RWPE2 (cell line): ENCODE results near the gene ABCG5.

ENCODE experiments used
- ATAC-seq: fragments of 200-7000 bp; cut with Tn5 transposase; 3 replicates; pipeline ENCODE4 v1.9.1; 2021; ENCODE audit warnings: low read depth
- DNase-seq: peaks from one replicate; pipeline ENCODE4 v3.0.0-alpha.2; 2020; ENCODE audit warnings: low spot score
- H3K27ac ChIP-seq: fragments of 450-650 bp; 2 replicates; pipeline ENCODE4 v1.5.1; 2017; ENCODE audit warnings: mild to moderate bottlenecking; ENCODE audit not compliant: poor library complexity, severe bottlenecking
- H3K27me3 ChIP-seq: fragments of 250-450 bp; sonication (Bioruptor Pico); 2 replicates; pipeline ENCODE4 v1.5.1; 2021; ENCODE audit warnings: mild to moderate bottlenecking, moderate library complexity; ENCODE audit not compliant: insufficient read depth, poor library complexity, severe bottlenecking
- H3K36me3 ChIP-seq: fragments of 250-450 bp; sonication (Bioruptor Pico); 2 replicates; pipeline ENCODE4 v1.5.1; 2020; ENCODE audit warnings: low read depth, mild to moderate bottlenecking, moderate library complexity
- H3K4me1 ChIP-seq: fragments of 250-450 bp; sonication (Bioruptor Pico); 2 replicates; pipeline ENCODE4 v1.5.1; 2021; ENCODE audit warnings: mild to moderate bottlenecking, moderate library complexity; ENCODE audit not compliant: insufficient read depth, poor library complexity, severe bottlenecking
- H3K4me3 ChIP-seq: fragments of 250-450 bp; sonication (Bioruptor Pico); 2 replicates; pipeline ENCODE4 v1.5.1; 2021; ENCODE audit warnings: mild to moderate bottlenecking, moderate library complexity; ENCODE audit not compliant: severe bottlenecking
- H3K9me3 ChIP-seq: fragments of 250-450 bp; sonication (Bioruptor Pico); 2 replicates; pipeline ENCODE4 v1.5.1; 2021; ENCODE audit warnings: mild to moderate bottlenecking, moderate library complexity; ENCODE audit not compliant: severe bottlenecking
- TF ChIP-seq, protein P1 (sequence below): fragments of 450-650 bp; IDR thresholded peaks from one replicate; pipeline ENCODE4 v1.5.1; 2017; ENCODE audit warnings: mild to moderate bottlenecking, moderate library complexity; ENCODE audit not compliant: poor library complexity, severe bottlenecking

The ABCG5 gene

DNA sequence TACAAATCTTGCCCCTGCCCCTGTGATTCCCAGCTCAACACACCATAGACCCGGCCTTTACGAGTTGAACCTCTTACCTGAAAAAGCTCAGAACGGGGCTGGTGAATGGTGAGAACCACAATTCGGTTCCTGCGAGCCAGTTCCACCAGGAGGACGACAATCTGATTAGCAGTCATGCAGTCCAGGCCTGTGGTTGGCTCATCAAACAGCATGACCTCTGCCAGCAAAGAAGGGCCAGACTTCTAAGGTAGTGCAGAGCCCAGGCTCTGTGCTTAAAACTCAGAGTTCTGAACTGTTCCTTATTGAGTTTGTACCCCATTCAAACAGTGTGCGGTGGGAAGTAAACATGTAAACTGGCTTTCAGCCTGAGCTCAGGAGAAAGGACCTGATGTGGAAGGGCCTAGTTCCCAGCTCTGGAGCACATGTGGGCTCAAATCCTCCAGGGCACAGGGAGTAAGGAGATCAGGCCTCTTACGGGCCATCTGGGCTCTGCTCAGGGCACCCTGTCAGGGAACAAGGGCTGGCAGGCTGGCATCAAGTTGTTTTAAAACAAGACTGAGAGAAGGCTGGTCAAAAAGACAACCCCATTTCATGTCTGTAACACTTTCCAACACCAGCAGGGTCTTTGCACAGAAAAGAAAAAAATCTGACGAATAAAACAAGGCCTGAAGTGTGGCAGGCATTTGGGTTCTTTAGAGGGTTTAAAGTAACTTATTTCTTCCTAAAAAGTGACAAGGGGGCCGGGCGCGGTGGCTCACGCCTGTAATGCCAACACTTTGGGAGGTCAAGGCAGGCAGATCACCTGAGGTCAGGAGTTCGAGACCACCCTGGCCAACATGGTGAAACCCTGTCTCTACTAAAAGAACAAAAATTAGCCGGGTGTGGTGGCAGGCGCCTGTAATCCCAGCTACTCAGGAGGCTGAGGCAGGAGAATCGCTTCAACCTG is 12.1 kb downstream of the ABCG5 start:
- Histone ChIP-seq H3K4me3 (no peak overlapping the region), H3K27me3 (peaks cover 13% of the 10 kb centered on the region), H3K4me1 (no peaks in the 10 kb centered on the region), H3K9me3 (no peaks in the 10 kb centered on the region), H3K36me3 (no peaks in the 10 kb centered on the region), H3K27ac (no peak overlapping the region)
- ATAC-seq (no peak), DNase-seq (no peak)
- TF ChIP-seq, protein P1, sequence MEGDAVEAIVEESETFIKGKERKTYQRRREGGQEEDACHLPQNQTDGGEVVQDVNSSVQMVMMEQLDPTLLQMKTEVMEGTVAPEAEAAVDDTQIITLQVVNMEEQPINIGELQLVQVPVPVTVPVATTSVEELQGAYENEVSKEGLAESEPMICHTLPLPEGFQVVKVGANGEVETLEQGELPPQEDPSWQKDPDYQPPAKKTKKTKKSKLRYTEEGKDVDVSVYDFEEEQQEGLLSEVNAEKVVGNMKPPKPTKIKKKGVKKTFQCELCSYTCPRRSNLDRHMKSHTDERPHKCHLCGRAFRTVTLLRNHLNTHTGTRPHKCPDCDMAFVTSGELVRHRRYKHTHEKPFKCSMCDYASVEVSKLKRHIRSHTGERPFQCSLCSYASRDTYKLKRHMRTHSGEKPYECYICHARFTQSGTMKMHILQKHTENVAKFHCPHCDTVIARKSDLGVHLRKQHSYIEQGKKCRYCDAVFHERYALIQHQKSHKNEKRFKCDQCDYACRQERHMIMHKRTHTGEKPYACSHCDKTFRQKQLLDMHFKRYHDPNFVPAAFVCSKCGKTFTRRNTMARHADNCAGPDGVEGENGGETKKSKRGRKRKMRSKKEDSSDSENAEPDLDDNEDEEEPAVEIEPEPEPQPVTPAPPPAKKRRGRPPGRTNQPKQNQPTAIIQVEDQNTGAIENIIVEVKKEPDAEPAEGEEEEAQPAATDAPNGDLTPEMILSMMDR = no peak

DNA sequence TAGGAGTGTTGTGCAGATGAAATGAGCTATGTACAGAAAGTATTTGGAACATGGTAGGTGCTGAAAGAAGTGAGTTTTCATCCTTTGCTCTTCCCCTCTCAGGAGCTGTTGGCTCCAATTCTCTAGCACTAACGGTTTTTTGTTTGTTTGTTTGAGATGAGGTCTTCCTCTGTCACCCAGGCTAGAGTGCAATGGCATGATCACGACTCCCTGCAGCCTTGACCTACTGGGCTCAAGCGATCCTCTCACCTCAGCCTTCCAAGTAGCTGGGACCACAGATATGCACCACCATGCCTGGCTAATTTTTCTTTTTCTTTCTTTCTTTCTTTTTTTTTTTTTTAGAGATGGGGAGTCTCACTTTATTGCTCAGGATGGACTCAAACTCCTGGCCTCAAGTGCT is 12.8 kb downstream of the ABCG5 start:
- Histone ChIP-seq H3K27ac (no peak overlapping the region), H3K4me3 (no peak overlapping the region), H3K27me3 (peaks cover 6% of the 10 kb centered on the region), H3K9me3 (no peaks in the 10 kb centered on the region), H3K4me1 (no peaks in the 10 kb centered on the region), H3K36me3 (no peaks in the 10 kb centered on the region)
- TF ChIP-seq, protein P1 = no peak
- ATAC-seq (no peak), DNase-seq (no peak)

DNA sequence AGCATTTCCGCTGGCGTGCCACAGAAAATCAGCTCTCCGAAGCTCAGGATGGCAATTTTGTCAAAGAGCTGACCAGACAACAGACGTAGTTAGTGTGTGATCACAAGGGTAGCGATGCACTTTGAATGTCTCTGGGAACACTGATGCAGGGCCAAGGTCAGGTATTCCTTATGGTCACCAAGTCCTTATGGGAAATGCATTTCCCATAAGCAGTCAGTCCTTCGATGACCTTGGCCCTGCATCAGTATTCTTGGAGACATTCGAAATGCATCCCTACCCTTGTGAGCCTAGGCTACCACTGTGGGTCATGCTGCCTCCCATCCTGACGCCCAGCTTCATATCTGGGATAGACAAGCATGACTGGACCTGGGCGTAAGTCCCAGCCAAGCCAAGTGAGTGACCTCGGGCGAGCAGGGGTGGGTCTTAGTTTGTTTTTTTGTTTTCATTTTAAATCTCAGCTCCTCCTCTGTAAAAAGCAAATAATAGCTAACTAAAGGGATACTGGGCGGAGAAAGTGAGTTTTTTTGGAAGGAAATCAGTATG is 13.6 kb downstream of the ABCG5 start:
- no peaks in the 10 kb centered on the region for H3K36me3 ChIP-seq
- no peak for ATAC-seq
- DNase-seq = no peak
- H3K27ac ChIP-seq = no peak overlapping the region
- no peak overlapping the region for H3K4me3 ChIP-seq
- TF ChIP-seq, protein P1 = no peak
- no peaks in the 10 kb centered on the region for H3K27me3 ChIP-seq
- no peaks in the 10 kb centered on the region for H3K4me1 ChIP-seq
- H3K9me3 ChIP-seq = no peaks in the 10 kb centered on the region

DNA sequence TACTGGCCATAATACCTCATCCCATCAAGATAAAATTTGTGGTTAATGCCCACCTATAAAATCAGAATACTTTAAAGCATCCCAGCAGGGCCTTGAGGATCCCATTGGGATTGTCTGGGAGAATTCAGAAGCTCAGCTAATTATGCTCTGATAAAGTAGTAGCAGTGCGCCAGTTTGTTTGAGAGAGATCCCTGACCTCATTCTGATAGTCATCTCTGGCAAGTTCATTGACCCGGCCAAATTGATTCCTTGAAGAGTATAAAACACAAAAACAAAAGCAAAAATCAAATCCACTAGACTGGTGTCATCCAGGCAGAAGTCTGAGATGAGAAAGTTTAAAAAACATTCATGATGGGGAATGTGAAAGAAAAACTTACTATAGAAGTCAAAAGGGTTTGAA is 14.1 kb downstream of the ABCG5 start:
- Histone ChIP-seq H3K9me3 (no peaks in the 10 kb centered on the region), H3K27ac (no peak overlapping the region), H3K27me3 (no peaks in the 10 kb centered on the region), H3K4me3 (no peak overlapping the region), H3K4me1 (no peaks in the 10 kb centered on the region), H3K36me3 (no peaks in the 10 kb centered on the region)
- TF ChIP-seq, protein P1 = no peak
- no peak for DNase-seq
- no peak for ATAC-seq

DNA sequence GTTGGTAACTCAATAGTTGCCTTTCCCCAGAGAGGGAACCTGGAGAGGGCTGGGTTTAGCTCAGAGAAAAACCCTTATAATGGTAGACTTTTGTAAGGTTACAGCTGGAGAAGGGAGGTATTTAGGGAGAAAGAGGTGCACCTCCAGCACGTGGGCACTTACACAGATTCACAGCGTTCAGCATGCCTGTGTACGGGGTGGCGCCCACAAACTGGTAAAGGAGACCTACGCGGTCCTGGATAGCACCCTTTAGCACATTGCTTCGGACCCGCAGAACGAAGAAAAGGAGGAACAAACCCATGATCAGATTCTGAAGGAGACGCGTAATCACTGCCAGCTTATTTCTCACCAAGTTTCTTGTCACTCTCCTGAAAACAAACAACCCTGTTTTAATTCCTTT is 14.9 kb downstream of the ABCG5 start:
- Histone ChIP-seq H3K27ac (no peak overlapping the region), H3K9me3 (no peaks in the 10 kb centered on the region), H3K4me1 (no peaks in the 10 kb centered on the region), H3K27me3 (no peaks in the 10 kb centered on the region), H3K36me3 (no peaks in the 10 kb centered on the region), H3K4me3 (no peak overlapping the region)
- ATAC-seq = no peak
- DNase-seq = no peak
- TF ChIP-seq, protein P1 = no peak
